Measurements from ENCODE around the gene COPA. TPM values are rescaled to one million over a fixed set of nuclear protein-coding genes. Genes with fewer than 3 reads are reported as not detected.
"Not testable (repeated sequence)": the region's sequence is repeated elsewhere in the genome, so short reads cannot be mapped to it uniquely, and the experiment has no call there.

COPA gene
- polyA plus RNA-seq (ENCODE audit: insufficient read length in 10 of 10), result 100 to 1,000 TPM; 109 to 178 (median 136) TPM
- long read RNA-seq, donor 1, full-length matches to known transcripts, result 5 of 23 reads
- long read RNA-seq, donor 1, partial matches to known transcripts, result 18 of 23 reads
- long read RNA-seq, donor 1, other reads (novel, unspliced or antisense), result 0 of 23 reads
- long read RNA-seq, donor 2, full-length matches to known transcripts, result 6 of 11 reads
- long read RNA-seq, donor 2, partial matches to known transcripts, result 5 of 11 reads
- long read RNA-seq, donor 2, other reads (novel, unspliced or antisense), result 0 of 11 reads
- long read RNA-seq, donor 3, result 0 reads
- long read RNA-seq, donor 4, full-length matches to known transcripts, result 6 of 30 reads
- long read RNA-seq, donor 4, partial matches to known transcripts, result 24 of 30 reads
- long read RNA-seq, donor 4, other reads (novel, unspliced or antisense), result 0 of 30 reads
- long read RNA-seq, donor 5, full-length matches to known transcripts, result 9 of 26 reads
- long read RNA-seq, donor 5, partial matches to known transcripts, result 17 of 26 reads
- long read RNA-seq, donor 5, other reads (novel, unspliced or antisense), result 0 of 26 reads
- long read RNA-seq, donor 6, full-length matches to known transcripts, result 7 of 81 reads
- long read RNA-seq, donor 6, partial matches to known transcripts, result 74 of 81 reads
- long read RNA-seq, donor 6, other reads (novel, unspliced or antisense), result 0 of 81 reads
- long read RNA-seq, donor 7, full-length matches to known transcripts, result 10 of 78 reads
- long read RNA-seq, donor 7, partial matches to known transcripts, result 68 of 78 reads
- long read RNA-seq, donor 7, other reads (novel, unspliced or antisense), result 0 of 78 reads
- long read RNA-seq, donor 8, full-length matches to known transcripts, result 6 of 30 reads
- long read RNA-seq, donor 8, partial matches to known transcripts, result 24 of 30 reads
- long read RNA-seq, donor 8, other reads (novel, unspliced or antisense), result 0 of 30 reads
- long read RNA-seq, donor 9, partial matches to known transcripts, result 5 of 5 reads
- long read RNA-seq, donor 9, other reads (novel, unspliced or antisense), result 0 of 5 reads

- DNase-seq, result peak; percentile 96 to 98 (median 97)
These were observed at the start of gene COPA, which contains the start of gene NCSTN for GRCh38 chr1:160342953-160343869. COPA (minus strand) TSS chr1:160343250; CDS start chr1:160343170, 80 bp downstream. NCSTN (plus strand) TSS chr1:160343383; CDS start chr1:160343397, 14 bp downstream.

GRCh38 chr1:160388406-160388805 is 45.4 kb upstream of the COPA start:
- not testable (repeated sequence) for DNase-seq

DNA sequence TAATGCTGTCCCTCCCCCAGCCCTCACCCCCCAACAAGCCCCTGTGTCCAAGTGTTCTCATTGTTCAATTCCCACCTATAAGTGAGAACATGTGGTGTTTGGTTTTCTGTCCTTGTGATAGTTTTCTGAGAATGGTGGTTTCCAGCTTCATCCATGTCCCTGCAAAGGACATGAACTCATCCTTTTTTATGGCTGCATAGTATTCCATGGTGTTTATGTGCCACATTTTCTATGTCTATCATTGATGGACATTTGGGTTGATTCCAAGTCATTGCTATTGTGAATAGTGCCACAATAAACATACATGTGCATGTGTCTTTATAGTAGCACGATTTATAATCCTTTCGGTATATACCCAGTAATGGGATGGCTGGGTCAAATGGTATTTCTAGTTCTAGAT is 41.8 kb upstream of the COPA start:
- not testable (repeated sequence) for DNase-seq

- peak in 1 of 3 donors; percentile 38 for DNase-seq
These were observed 34.6 kb upstream of the COPA start for GRCh38 chr1:160377585-160378206.

DNA sequence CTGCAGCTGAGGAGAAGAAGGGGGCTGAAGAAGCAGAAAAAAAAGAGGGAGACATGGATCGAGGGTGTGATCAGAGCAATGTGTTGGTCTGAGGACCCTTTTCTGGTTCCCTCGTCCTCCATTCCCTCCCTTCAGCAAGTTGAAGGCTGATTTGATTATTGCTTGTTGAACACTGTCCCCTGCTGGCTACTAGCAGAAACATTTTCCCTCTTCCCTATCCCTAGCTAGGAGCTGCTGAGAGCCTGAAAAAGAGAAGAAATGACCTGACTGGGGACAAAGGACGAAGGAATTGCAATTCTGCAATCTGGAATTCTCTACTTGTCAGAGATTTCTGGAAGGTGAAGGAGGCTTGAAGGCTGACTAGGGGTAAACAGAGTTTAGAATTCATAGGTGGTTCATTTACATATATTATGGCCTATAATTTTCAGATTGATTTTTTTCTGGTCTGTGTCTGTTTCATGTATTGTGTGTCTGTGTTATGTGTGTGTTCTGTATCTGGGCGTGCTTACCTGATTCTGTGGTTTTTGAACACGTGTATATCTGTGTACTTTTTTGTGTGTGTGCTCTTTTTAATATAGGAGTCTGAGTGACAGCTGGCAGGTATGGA is 33.6 kb upstream of the COPA start:
- DNase-seq, result peak; percentile 62 to 85 (median 74)

DNA sequence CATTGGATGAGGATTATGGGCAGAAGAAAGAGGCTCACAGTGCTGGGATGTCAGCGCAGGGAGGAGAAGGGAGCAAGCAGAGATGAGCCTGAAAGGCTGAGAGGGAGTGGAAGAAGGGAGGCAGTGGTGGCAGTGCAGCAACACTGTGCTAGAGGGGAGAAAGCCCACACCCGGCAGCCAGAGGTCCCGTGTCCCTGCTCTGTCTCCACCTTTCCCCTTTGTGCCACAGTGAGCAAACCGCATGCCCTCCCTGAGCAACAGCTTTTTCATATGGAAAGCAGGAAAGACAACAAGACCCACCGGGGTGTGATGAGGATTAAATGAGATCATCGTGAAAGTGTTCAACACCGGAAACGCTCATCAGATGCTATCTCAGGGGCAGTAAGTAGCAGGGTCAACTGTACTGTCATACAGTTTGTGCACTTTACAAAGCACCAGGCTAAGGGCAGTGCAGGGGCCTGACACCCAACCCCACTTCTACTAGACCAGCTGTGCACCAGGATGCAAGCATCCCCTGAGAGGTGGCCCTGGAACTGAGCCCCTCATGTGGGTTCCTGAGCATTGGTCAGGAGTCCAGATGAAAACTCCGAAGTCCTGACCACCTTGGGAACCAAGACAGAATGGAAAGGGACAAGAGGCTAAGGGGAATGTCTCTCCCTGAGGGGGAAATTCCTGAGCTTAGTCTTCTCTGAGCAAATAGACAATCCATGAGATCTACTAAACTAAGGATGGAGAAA is 32.9 kb upstream of the COPA start:
- peak in 1 of 3 donors; percentile 40 for DNase-seq

DNA sequence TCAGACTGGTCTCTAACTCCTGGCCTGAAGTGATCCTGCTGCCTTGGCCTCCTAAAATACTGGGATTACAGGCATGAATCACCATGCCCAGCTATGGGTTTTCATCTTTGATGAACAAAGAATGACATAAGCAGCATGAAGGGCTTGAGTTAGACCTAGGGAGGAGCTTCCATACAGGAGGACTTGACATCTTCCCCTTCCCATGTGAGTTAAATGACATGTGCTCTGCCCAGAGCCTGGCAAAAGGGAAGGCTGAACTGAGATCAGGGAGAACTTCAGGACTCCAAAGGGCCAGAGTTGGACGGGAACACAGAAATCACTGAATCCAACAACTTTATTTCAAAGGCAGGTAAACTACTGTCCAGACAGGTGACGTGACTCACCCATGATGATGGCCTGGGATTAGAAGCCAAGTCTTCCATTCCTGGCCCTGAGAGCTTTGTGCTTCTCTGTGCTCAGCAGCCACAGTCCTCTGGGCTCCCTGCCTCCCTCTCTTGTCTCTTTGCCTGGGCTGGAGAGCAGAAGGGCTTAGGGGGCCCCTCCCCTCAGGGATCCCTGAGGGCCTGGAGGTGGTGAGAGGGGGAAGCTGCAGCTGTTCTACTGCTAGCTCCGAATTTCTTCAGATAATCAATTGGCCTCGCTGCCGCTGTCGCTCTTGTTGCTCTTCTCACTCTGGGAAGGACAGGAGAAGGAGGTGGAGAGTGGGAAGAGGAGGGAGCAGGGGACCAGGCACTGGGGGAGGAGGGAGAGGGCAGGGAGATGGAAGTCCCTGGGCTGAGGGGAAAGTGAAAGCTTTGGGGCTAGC is 31.5 kb upstream of the COPA start:
- peak; percentile 33 to 87 (median 65) for DNase-seq

- no peak for DNase-seq
These were observed 30.6 kb upstream of the COPA start for GRCh38 chr1:160373696-160374095.

- no peak for DNase-seq
These were observed 28.7 kb upstream of the COPA start for GRCh38 chr1:160371756-160372155.

- DNase-seq, result no peak
These were observed 28.2 kb upstream of the COPA start for GRCh38 chr1:160371346-160371631.

DNA sequence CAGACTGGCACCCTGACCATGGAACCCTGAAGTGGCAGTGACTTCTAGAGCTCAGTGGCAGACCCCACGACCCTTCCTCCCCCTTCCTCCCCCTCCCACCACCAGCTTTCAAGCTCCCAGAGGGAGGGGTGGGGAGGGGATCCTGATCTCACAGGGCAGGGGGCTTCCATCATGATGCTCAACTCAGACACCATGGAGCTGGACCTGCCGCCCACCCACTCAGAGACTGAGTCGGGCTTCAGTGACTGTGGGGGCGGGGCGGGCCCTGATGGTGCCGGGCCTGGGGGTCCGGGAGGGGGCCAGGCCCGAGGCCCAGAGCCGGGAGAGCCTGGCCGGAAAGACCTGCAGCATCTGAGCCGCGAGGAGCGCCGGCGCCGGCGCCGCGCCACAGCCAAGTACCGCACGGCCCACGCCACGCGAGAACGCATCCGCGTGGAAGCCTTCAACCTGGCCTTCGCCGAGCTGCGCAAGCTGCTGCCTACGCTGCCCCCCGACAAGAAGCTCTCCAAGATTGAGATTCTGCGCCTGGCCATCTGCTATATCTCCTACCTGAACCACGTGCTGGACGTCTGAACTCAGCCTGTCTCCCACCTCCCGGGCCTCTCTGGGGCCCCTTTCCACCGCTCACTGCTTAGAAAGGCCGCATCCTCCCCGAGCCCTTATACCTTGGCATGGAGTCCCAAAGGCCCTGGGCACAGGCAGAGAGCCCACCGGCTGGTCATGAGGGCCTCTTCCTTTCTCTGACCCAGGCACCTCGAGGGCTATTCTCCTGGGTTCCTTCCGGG is 27.7 kb upstream of the COPA start:
- DNase-seq, result no peak

DNA sequence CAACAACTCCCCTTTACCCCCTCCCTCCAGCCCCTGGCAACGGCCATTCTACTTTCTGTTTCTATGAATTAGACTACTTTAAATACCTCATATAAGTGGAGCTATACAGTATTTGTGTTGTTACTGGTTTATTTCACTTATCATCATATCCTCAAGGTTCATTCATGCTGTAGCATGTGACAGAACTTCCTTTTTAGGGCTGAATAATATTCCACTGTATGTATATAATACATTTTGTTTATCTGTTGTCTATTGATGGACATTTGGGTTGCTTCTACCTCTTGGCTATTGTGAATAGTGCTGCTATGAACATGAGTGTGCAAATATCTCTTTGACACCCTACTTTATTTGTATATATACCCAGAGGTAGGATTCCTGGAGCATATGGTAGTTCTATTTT is 26.0 kb upstream of the COPA start:
- DNase-seq, result no peak

- no peak for DNase-seq
These were observed 25.2 kb upstream of the COPA start for GRCh38 chr1:160367934-160368923.

GRCh38 chr1:160367516-160367900 is 24.5 kb upstream of the COPA start:
- no peak for DNase-seq

DNA sequence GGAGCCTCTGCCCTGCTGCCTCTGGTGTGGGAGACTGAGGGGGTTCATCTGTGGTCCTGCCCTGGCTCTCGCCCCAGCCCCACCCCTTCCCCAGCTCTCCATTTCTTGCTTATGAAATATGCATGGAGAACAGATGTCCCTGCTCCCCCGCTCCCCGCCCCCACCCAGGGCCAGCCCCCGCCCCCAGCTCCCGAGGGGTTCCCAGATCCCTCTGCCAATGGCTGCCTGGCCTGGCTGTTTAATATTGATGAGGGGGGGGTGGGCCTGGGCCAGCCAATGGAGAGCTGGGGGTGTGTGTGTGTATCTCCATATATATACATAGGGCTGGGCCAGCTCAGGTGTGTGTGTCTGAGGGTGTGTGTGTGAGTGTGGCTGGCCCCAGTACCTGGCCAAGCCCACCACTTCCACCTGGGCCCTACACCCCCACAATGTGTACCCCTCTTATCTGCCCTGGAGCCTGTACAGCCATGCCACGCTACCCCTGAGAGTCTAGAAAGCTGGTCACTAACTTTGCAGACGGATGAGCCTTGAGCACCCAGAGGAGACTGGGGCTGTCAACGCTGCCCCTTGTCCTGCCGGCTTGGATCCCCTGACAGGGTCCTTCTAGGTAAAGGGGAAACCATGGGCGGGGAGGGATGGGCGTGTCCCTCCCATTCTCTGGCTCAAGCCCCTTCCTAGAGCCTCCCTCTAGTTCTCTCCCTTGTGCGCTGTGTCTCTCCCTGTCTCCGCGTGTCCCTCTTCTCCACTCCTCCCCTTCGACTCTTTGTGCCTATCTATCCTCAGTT is 23.9 kb upstream of the COPA start, which contains the start of gene NHLH1:
NHLH1 (plus strand) TSS at position 341 of the 785 bp plus-strand sequence. CDS start 3,661 bp downstream, outside the sequence.
- peak in 1 of 3 donors; percentile 45 for DNase-seq

DNA sequence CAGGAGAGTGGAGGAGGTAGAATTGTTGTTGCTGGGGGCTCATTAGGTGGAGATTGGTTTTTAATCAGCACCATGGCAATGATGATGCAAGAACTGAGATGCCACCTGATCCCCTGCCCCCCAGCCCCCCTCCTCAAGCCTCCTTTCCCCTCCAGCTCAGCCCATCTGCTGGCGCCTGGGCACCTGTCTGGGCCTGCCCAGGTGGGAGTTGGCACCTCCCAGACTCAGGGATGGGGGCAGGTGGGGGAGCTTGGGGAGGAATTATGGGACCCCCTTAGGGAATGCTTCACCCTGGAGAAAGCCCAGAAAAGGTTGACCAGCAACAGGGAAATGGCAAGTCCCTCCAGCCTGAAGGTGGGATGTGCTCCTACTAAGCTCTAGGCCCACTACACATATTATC is 22.3 kb upstream of the COPA start:
- DNase-seq, result no peak

Measured in muscle of back (tissue), 13 donors.